Sigmoid colon (tissue), 3 donors: ENCODE data around the gene TTYH3.

Source experiments
- CTCF ChIP-seq, 4 experiments: fragments of 450-650 bp in 3 of 4; fragments of 200-600 bp in 1 of 4; IDR thresholded peaks; one replicate each; pipeline ENCODE4 v1.5.1; 2016 to 2019; ENCODE audit warnings: antibody characterized with exemption in 4 of 4, mild to moderate bottlenecking in 3 of 4, moderate library complexity in 2 of 4
- POLR2A ChIP-seq, 2 donors: fragments of 450-650 bp; IDR thresholded peaks; one replicate each; pipeline ENCODE4 v1.6.1; 2016; ENCODE audit warnings: antibody characterized with exemption in 2 of 2, mild to moderate bottlenecking in 2 of 2, moderate library complexity in 2 of 2

GRCh38 chr7:2691011-2691707 lies 59.4 kb downstream of the TTYH3 start:
- no peak for TF ChIP-seq POLR2A (IDR thresholded peaks at IDR 0.05)
- no peak for TF ChIP-seq CTCF (IDR thresholded peaks at IDR 0.05)
